ENCODE measurements around the gene GPATCH1. TPM values are rescaled to one million over a fixed set of nuclear protein-coding genes. Genes with fewer than 3 reads are reported as not detected.
A peak's percentile ranks its signal among the peaks of the same experiment; 100 is the strongest.

The GPATCH1 gene
- total and polyA plus RNA-seq, 2 of the 13 experiments (the other 11 are each of a cell fraction or from before 2014, with no cell fraction given): 6.8 to 6.9 TPM

GRCh38 chr19:33052352-33052972 is 28.5 kb upstream of the GPATCH1 start (continued):
- TF ChIP-seq ZFP91 (CRISPR knock-in tag; IDR thresholded peaks at IDR 0.05; ENCODE audit: borderline replicate concordance) (no peak), ZGPAT (CRISPR knock-in tag; IDR thresholded peaks at IDR 0.05) (no peak), KDM3A (CRISPR knock-in tag; IDR thresholded peaks at IDR 0.05; ENCODE audit: low read depth) (no peak), ZNF740 (CRISPR knock-in tag; IDR thresholded peaks at IDR 0.05) (no peak), NRL (CRISPR knock-in tag; IDR thresholded peaks at IDR 0.05; ENCODE audit: borderline replicate concordance) (no peak), ZNF276 (CRISPR knock-in tag; IDR thresholded peaks at IDR 0.05; ENCODE audit: low read depth) (no peak), ZNF747 (CRISPR knock-in tag; IDR thresholded peaks at IDR 0.05; ENCODE audit: borderline replicate concordance) (no peak), ZNF275 (CRISPR knock-in tag; IDR thresholded peaks at IDR 0.05; ENCODE audit: borderline replicate concordance) (no peak), ZNF576 (CRISPR knock-in tag; IDR thresholded peaks at IDR 0.05) (no peak), THAP9 (CRISPR knock-in tag; IDR thresholded peaks at IDR 0.05; ENCODE audit: borderline replicate concordance) (no peak), POLR2G (IDR thresholded peaks at IDR 0.05; ENCODE audit: low read depth, low read length) (0 out of 2 replicates have a peak, but pooled peaks have one; percentile 26), SP4 (CRISPR knock-in tag; IDR thresholded peaks at IDR 0.05) (0 out of 2 replicates have a peak, but pooled peaks have one; percentile 41), SYNCRIP (IDR thresholded peaks at IDR 0.05; ENCODE audit: insufficient read depth, low read depth, low read length) (no peak), CCDC6 (CRISPR knock-in tag; IDR thresholded peaks at IDR 0.05) (no peak), TARDBP (CRISPR knock-in tag; IDR thresholded peaks at IDR 0.05) (no peak; the same call in 1 of the 2 replicates), SPEN (CRISPR knock-in tag; IDR thresholded peaks at IDR 0.05; ENCODE audit: low read depth) (no peak), CENPT (CRISPR knock-in tag; IDR thresholded peaks at IDR 0.05; ENCODE audit: low read depth) (no peak)
